ENCODE data around the gene SH3BP2.

DNA sequence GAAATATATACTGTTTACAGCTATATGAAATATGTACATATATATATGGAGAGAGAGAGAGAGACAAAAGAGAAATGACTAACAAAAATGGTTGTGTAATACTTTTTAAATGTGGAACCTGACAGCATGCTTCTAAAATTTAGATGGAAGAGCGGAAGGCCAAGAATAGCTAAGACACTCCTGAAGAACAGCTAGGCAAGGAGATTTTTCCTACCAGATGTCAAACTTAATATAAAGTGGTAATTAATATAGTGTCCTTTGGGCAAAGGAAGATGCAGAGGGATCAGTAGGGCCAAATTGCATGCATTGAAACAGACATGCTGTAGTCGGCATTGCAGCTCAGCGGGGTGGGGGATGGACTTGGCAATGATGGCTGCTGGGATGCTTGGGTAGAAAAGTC lies 96.0 kb downstream of the SH3BP2 start:
- TF ChIP-seq, protein P1, sequence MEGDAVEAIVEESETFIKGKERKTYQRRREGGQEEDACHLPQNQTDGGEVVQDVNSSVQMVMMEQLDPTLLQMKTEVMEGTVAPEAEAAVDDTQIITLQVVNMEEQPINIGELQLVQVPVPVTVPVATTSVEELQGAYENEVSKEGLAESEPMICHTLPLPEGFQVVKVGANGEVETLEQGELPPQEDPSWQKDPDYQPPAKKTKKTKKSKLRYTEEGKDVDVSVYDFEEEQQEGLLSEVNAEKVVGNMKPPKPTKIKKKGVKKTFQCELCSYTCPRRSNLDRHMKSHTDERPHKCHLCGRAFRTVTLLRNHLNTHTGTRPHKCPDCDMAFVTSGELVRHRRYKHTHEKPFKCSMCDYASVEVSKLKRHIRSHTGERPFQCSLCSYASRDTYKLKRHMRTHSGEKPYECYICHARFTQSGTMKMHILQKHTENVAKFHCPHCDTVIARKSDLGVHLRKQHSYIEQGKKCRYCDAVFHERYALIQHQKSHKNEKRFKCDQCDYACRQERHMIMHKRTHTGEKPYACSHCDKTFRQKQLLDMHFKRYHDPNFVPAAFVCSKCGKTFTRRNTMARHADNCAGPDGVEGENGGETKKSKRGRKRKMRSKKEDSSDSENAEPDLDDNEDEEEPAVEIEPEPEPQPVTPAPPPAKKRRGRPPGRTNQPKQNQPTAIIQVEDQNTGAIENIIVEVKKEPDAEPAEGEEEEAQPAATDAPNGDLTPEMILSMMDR (IDR thresholded peaks at IDR 0.05) = no peak
- TF ChIP-seq POLR2A (IDR thresholded peaks at IDR 0.05) = no peak
